HS-27A (cell line): ENCODE measurements around the gene MYO7B.
"Not testable (repeated sequence)": the region's sequence is repeated elsewhere in the genome, so short reads cannot be mapped to it uniquely, and the experiment has no call there.

Source experiments
- DNase-seq: peaks from one replicate; pipeline ENCODE4 v3.0.0-alpha.2; 2012; ENCODE audit warnings: low read depth, missing footprints

MYO7B gene

DNA sequence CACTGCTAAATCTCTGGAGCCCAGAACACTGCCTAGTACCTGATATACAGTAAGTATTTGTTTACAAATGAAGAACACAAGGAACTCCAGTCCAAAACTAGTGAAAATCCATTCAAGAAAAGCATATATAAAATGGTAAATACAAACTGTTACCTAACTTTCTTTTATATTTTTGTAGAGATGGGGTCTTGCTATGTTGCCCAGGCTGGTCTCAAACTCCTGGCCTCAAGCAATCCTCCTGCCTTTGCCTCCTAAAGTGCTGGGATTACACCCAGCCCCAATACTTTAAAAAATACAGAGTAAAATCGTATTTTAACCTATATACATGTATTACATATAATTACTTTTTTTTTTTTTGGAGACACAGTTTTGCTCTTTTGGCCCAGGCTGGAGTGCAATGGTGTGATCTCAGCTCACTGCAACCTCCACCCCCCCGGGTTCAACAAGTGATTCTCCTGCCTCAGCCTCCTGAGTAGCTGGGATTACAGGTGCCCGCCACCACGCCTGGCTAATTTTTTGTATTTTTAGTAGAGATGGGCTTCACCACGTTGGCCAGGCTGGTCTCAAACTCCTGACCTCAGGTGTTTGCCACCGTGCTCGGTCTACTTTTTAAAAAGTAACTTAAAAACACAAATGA lies 11.2 kb upstream of the MYO7B start:
- DNase-seq, result not testable (repeated sequence)

DNA sequence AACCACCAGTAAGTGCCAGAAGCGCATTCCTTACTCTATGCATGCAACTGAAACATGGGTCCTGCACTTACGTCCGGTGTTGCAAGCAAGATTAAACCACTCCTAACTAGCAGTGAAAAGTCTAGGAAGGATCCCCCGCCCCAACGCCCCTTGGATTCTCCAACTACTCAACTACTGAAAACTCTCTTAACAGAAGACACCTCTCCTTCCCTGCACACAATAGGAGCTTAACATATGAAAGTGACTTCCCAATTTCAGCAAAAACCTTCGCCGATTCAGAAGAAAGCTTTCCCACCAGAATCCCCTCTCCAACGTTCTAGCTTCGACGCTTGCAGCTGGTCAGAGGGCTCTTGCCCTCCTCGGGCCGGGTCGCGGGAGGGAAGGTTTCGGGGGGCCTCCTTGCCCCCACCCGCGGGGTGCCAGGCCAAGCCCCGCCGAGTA lies 9.8 kb upstream of the MYO7B start:
- DNase-seq, result peak; percentile 42

DNA sequence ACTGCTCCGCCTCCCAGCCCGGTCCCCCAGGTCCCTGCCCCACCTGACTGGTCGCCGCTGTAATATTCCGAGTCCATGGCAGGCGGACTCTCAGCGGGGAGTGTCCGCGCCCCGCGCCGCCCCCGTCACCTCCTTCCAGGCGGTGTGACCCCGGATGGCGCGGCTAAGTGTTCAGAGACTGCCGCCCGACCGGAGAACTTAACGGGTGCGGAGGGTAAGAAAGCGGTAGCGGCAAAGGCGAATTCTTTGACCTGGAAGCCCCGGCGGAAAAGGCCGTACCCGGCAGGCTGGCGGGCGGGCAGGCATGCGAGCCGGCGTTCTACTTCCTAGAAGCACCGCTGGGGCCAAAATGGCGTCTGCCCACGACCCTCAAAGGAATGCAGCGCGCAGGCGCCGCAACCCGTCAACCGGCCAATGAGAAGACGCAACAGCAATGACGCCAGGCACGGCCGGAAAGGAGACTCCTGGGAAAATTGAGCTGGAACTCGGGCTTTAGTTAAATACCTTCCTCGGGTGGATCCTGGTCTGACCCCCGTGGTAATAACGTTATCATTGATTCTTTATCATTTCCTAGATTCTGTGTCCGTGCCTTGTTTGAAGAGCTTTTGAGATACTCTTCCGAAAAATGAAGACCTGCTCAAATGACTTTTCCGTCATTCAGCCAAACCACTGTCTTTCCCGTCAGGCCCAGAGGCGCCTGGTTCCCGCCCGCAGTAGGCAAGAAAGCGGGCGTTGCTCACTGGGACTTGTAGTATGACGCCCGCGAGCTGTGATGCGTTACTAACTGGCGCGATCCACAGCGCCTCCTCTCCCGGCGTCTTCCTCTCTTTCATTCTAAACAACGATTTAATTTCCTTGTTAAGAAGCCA lies 9.1 kb upstream of the MYO7B start, which contains the start of gene IWS1:
TSS of gene IWS1 (minus strand) at position 358 of the 869 bp plus-strand sequence. CDS start at position 77, 281 bp downstream.
- DNase-seq, result peak; percentile 100

DNA sequence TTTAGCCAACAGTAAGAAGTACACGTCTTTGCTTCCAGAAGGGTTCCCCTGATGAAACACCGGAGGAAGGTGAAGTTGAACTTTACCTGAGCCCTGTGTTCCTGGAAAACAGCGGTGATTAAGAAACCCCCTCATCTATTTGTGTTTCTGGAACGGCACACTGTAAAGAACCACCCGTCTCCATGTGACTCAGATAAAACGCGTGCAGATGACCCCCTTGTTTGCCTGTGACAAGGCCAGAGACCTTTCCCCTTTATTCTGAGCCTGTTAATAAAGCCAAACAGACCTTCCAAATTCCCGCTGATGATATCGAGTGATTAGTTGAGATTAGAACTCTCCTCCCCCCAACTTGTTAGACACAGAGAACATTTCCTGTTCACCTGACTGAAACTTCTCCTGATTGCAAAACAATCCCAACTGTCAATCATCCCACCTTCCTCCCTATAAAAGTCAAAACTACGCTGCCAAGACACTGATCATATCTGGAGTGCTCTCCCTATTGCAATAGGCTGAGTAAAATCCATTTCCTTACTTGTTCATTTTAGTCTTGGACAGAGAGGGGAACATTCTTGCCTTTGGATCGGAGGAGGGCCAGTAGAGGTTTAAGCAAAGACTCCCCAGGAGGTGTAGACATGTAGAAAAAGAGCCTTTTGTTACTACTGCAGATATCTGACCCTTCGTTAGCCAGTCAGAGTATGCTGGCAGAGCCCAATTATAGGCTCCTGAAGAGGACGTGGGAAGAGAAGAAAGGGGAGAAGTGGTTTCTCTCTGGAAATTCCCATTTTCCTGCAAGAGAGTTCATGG lies 8.3 kb upstream of the MYO7B start:
- DNase-seq, result no peak

DNA sequence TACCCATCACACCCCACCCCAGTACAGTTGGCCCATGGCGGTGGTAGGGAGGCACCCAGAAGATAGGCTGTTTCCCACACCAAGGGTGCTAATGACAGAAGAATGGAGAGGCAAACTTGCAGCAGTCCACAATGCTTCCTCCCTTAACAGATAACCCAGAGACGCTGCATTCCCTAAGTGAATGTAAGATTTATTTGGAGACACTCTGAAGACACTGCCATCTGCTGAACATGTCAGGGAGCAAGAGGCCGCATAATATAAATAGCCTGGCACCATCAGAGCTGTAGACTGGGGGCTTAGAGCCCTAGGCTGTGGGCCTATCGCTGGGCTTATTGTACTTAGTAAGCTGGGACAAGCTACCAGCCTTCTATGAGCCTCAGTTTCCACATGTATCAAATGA lies 7.0 kb upstream of the MYO7B start:
- DNase-seq, result no peak

DNA sequence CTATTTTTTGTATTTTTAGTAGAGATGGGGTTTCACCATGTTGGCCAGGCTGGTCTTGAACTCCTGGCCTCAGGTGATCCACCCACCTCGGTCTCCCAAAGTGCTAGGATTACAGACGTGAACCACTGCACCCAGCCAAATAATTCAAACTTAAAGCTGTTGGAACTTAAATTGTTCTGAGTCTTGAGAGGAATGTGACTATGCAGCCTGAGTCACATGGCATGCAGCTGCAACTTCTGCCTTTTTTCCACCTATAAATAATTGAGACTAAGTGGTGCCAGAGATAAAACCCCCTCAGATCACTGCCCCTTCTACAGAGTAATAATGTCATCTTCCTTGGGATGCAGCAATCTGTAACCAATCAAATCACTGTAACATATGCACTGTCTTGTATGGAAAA lies 6.1 kb upstream of the MYO7B start:
- DNase-seq, result not testable (repeated sequence)

DNA sequence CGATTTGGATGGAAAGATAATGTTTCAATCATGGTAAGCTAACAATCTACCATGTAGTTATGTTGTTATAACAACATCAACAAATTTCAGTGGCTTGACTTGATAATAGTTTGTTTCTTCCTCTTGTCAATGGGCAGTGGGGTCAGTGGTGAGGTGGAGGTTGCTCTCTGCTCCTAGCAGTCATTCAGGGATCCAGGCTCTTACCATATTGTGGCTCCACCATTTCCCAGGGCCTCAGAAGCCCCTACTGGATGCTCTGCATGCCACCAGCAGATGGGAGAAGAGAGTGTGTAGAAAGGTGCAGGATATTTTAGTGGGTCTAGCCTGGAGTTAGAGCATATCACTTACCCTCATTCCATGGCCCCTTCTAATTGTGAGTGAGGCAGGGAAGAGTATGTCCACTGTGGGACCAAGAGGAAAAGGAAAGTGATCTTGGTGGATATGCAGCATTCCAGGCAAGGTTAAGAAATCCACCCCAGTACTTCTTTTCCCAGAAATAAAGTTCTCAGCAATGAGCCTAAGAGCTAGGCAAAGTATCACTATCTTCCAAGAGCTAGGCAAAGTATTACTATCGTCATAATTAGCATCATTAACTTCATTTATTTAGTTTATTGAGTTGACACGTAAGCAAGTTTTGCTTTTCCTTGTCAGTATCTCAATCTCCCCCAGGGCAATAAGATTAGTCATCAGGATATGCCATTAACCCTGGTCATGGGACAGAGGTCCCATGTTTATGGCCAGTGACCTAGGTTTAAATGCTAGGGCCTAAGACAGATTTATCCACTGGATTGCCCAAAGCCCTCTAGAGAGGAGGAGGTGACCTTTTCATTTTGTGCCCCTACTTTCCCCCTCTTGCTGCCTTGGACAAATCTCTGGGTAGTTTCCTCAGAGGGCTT lies 5.0 kb upstream of the MYO7B start:
- DNase-seq, result no peak

DNA sequence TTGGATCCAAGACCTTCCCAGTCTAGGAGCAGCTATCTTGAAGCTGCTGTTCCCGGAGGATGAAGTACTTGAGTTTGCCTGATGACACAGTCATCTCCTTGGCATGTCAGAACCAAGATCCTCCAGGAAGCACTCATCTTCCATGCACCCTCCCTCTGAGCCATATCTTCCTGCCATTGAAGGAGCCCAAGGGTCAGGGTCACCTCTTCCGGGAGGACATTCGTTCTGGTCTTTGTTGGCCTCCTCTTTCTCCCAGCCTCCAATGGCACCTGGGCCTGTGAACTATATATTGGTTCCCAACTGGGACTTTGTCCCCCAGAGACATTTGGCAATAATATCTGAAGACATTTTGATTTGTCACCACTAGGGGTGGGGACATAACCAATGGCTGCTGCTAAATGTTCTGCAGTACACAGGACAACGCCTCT lies 4.2 kb upstream of the MYO7B start:
- DNase-seq, result peak; percentile 27

DNA sequence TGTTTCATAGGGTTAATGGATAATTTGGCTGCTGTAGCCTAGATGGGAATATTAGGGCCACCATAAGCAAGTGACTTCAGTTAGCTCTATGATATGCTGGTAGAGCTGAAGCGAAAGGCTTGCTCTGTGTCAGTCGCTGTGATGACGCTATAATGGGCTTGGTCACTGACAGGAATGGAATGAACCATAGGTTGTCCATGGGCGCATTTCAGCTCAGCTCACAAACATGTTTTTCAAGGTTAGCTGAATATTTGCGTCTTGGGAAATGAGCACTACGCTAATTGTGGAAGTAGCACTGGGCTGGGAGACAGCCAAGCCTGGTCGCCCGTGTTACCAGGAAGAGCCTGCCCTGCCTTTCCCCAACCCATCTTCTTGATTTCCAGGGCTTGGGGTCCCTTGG lies 3.2 kb upstream of the MYO7B start:
- DNase-seq, result no peak

DNA sequence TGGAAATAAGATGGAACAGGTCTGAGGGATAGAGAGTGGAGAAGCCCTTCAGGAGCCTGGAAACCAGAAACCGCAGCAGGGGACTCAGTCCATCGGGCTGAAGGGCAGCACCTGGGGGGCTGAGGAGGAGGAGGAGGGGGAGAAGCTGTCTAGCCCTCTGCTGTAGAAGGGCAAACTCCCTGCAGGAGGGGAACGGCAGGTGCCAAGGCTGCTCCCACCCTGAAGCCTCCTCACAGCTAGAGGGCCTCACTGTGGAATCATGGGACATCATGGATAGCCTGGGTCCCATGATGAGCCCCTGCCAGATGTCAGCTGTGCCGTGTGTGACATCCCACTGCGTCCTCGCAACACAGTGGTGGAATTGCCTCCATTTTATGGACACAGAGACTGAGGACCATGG lies 435 bp downstream of the MYO7B start:
- no peak for DNase-seq

DNA sequence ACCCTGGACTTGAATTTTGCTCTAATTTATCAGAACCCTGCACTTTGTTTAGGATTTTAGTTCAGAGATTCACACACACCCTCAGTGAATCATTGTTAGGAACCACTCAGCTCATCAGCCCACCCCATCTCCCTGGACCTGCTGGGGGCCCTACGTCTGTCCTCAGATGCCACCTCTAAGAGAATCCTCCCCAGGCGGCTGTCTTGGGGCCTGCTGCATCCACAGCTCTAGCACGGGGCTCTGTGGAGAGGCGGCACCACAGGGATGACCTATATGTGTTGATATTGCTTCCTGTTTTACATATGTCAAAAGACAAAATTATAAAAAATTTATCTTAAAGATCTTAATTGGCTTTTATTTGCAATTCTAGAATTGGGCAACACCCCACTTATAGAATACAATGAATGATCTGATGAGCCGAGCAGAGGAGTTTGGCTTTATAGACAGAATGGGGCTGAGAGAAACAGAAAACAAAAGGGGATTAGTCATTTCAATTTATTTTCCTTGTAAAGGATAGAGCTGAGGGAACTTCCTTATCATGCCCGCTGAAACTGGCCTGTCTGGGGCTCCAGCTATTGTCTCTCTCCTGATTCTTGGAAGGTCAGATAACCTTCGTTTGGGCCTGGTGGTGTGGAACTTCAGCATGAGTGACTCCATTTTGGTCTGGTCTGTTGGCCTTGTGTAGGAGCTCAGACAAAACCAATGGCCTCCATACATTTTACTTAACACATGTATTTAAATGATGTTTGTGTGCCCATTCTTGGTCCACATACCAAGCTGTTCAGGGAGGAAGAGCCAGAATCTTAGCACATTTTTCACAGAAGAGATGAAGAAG lies 1.4 kb downstream of the MYO7B start:
- no peak for DNase-seq

DNA sequence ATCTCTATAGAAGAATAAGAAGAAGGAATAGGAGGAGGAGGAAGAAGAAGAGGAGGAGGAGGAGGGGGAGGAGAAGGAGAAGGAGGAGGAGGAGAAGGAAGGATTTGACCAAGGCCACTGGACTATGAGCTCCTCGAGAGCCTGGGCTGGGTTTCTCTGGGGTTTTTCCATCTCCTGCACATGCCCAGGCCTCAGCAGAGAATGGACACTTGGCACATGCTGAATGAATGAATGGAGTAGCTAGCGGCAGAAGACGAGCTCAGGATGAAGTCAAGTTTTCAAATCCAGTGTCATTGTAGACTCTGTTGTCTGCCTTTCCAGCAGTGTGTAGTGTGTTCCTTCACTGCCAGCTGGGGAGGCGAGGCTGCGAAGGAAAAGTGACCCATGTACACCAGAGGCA lies 2.2 kb downstream of the MYO7B start:
- no peak for DNase-seq

DNA sequence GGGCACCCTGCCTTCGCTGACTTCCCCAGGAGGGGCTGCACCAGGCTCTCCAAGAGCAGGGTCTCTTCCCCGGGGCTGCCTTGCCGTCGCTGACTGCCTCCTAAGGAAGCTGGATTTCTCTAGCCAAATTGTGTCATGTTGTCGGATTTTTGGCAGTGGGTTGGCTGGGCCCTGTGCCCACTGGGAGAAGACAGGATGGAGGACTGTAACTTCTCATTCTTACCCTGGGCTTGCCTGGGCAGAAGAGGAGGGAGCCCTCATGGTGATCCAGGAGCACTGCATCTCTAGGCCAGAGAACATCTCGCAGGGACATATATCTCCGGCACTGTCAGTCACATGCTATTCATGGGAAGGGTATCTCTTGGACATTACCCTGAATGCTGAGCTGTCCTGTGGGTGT lies 6.3 kb downstream of the MYO7B start:
- no peak for DNase-seq

DNA sequence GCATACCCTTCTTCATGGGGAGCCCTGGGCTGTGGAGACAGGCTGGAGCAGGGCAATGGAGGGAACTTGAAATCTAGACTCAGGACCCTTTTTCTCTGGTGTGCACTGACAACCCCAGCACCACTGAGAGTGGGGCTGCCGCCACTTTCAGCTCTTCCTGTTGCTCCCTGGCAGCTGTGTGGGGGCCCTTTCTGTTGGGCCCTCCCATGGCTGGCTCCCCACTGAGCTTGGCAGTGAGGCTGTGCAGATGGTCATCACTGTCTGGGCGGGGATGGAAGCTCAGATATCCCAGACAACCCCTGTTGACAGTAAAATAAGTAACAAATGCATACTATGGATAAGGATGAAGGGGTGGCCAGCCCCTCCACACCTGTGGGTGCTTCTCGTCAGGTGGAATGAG lies 6.7 kb downstream of the MYO7B start:
- DNase-seq, result no peak

DNA sequence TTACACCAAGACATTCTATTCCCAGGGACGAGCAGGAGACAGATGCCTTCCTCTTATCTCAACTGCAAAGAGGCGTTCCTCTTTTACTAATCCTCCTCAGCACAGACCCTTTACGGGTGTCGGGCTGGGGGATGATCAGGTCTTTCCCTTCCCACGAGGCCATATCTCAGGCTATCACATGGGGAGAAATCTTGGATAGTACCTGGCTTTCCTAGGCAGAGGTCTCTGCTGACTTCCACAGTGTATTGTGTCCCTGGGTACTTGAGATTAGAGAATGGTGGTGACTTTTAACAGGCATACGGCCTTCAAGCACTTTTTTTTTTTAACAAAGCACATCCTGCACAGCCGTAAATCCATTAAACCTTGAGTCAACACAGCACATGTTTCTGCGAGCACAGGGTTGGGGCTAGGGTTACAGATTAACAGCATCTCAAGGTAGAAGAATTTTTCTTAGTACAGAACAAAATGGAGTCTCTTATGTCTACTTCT lies 7.6 kb downstream of the MYO7B start:
- DNase-seq, result not testable (repeated sequence)

DNA sequence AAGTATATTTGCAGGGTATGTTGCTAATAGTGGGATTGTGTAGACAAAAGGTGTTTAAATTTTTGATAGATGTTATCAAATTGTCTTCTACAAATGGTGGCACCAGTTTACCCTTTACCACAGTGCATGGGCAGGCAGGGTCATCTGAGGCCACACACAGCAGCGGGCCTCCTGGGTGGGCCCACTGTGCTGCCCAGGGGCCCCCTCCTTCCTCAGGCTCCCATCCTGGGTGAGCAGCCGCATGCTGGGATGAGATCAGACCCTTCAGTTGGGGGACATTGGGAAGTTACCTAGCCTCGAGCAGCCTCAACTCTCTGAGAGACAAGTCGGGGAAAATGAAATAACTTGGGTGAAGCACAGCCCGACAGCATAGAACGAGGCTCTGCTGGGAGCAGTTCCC lies 9.7 kb downstream of the MYO7B start:
- DNase-seq, result no peak

DNA sequence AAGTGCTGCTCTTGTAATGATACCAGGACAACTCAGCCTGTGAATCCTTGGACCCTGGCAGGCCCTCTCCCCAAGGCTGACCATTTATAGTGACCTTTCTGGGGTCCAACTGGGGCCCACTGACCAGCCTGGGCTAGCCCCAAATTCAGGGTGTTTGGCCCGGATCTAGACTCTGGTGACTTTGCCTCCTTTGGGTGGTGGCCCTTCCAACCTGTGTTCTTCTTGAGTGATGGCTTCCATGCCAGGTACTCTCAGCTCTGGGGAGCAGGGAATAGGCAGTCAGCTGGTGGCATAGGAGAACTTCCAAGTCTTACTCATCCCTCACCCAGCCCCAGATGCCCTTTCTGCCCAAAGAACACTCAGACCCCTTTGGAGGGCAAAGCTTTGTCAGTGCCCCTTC lies 10.3 kb downstream of the MYO7B start:
- DNase-seq, result no peak

DNA sequence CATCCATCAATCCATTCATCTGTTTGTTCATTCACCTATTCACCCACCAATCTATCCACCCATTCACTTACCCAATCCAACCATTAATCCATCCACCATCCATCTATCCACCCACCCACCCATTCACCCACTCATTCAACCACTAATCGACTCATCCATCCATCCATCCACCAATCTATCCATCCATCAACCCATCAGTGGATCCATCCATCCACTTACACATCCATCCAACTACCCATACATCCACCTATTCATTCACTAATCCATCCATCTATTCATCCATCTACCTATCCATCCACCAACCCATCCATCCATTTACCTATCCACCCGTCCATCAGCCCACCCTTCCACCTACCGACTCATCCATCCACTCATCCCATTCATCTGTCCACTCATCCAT lies 11.3 kb downstream of the MYO7B start:
- DNase-seq, result no peak

DNA sequence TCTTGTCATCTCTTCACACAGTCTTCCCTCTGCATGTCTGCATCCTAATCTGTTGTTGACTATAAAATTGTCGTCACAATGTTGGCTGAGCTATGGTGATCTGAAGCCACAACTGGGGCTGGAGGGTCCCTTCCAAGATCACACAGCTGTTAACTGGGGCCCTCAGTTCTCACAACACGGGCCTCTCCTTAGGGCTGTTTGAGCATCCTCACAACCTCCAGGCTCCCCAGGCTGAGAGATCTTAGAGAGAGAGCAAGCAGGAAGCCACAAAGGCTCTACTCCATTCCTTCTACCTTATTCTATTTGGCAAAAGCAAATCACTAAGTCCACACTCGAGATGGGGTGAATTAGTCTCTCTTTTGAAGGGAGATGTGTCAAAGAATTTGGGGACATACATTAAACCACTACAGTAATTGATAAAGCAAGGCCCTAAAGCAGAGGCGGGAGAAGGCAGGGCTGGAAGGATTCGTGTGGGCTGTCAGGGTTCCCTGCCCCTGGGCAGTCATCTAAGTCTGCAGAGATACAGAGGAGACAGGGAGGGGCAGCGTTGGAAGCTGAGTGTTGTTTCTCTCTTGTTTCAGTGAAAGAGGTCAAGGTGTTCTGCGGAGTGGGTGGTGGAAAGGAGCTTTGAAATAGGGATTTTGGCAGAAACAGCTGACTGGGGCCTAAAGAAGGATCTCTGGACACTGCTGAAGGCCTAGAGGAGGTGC lies 15.9 kb downstream of the MYO7B start:
- DNase-seq, result no peak

DNA sequence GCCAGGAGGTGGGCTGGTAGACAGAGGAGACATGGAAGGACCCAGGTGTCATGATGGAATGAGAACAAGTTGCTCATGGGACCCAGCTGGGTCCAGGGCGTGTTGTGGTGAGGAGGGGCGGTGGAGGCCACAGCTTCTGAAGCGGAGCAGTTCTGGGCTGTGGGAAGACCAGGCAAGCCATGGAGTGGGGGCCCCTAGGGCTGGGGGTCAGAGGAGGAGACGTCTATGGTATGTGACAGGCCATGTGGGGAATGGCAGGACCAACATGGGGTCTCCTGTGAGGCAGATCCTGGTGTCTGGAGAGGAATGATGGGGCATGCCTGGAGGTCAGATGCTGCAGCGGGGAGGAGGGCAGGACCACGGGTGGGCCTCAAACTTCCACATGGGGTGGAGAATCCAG lies 16.9 kb downstream of the MYO7B start:
- DNase-seq, result no peak
